GM18520 (cell line): ENCODE results near the gene BRAT1.

Experiments used
- ATAC-seq: cut with Tn5 transposase; IDR thresholded peaks from one replicate; pipeline ENCODE4 v1.9.1; 2021; ENCODE audit not compliant: unreplicated experiment

Gene BRAT1

GRCh38 chr7:2585446-2585845 is 30.1 kb upstream of the BRAT1 start:
- no peak for ATAC-seq

GRCh38 chr7:2583798-2584580 is 28.7 kb upstream of the BRAT1 start:
- no peak for ATAC-seq

DNA sequence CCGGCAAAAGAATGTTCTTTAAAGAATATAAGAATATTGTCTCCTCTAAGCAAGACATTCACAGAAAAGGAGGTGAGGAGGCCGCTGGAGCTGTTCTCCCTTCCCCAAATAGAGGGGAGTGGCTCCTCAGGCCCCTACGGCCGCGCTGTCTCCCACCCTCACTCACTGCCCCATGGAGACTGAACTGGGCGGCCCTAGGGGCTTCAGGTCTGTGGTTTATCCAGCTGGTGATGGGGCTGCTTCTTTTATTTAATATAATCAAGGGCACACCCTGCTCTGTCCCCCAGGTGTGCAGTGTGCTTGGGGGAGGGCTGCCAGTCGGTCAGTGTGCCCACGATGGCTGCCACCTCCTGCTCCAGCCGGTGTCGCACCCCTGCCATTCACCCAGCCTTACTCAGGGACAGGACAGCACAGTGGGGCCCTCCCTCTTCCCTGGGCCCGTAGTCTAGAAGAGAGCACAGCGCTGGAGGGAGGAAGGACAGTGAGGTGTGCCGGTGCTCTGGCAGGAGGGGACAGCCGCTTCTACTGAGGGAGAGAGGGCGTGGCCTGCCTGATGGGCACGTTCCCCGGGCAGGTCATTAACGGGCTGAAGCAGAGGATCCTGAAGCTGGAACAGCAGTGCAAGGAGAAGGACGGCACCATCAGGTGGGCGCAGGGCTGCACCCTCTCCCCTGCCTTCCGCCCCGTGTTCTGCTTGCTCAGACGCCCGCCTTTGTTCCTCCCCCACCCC is 26.8 kb upstream of the BRAT1 start:
- ATAC-seq: no peak

GRCh38 chr7:2580636-2581035 is 25.3 kb upstream of the BRAT1 start:
- no peak for ATAC-seq

- ATAC-seq: no peak
Observed at GRCh38 chr7:2577914-2578680, 22.8 kb upstream of the BRAT1 start.

- no peak for ATAC-seq
Observed at GRCh38 chr7:2576742-2577491, 21.6 kb upstream of the BRAT1 start.

DNA sequence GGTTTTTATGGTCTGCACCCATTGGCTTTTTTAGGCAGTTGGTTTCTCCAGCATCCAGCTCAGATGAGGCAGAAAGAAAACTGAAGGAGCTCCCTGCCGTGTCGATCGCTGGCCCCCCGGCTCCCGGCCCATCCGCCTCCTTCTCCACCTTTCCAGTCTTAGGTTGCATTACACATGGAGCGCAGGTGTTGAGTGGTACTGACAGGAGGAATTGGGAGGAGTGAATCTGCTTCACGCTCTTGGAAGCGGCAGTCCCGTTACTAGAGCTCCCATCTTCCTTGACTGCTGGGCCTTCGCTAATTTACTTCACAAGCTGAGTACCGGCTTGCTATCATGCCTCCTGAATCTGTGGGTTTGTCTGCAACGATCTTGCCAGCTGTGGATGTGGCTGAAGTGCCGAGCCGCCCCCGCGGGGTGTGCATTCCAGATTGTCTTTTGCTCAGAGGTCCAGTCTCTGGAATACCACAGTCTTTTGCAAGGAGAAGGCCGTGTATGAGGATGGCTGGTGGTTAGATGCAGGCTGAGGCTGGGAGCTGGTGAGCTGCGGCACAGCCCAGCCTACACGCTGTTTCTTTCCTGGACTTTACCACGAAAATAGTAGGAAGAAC is 20.5 kb upstream of the BRAT1 start:
- no peak for ATAC-seq

DNA sequence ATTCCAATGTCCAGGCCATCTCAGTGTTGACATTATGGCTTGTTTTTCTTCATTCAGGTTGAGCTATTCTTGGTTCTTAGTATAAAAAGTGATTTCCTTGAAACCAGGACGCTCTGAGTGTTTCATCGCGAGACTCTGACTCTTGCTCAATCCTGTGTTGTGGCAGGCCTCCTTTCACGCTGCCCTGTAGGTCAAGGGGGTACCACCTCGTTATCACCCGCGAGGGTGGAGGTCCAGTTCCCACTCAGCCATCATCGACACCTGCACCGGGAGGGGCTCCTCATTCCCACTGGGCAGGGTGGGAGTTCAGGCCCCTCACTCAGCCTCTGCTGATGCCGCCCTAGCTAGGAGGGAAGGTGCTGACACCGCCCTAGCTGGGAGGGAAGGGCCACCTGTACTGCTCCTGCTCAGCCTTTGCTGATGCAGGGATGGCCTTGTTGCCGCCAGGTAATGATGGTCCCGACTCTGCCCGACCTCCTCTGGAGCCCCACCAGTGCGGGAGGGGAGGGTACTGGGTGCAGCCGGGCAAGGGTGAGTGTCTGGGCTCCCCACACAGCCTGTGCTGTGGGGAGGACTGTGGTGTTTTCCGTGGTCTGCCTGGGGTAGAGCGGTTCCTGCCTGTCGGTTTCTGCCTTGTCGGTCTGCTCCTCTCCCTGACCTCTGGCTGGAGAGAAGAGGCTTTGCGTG is 19.9 kb upstream of the BRAT1 start:
- no peak for ATAC-seq

GRCh38 chr7:2573761-2574160 is 18.4 kb upstream of the BRAT1 start:
- no peak for ATAC-seq

GRCh38 chr7:2572101-2572842 is 16.9 kb upstream of the BRAT1 start:
- ATAC-seq: no peak

DNA sequence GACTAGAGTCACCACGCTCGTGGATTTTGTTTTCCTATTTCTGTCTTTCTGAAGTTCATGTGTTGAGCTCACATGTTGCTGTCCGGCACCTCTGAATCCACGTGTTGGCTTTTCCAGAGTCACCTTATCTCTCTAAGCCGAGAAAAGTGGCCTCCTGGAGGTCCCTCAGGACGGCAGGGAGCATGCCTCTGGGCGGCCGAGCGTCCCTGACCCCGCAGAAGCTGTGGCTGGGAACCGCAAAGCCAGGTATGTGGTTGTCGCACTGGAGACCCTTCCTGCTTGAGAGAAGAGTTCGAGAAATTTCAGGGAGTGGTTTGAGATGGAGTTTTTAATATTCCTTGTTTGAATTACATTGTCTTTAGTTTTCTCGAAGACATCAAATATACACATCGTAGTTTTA is 16.1 kb upstream of the BRAT1 start:
- no peak for ATAC-seq

DNA sequence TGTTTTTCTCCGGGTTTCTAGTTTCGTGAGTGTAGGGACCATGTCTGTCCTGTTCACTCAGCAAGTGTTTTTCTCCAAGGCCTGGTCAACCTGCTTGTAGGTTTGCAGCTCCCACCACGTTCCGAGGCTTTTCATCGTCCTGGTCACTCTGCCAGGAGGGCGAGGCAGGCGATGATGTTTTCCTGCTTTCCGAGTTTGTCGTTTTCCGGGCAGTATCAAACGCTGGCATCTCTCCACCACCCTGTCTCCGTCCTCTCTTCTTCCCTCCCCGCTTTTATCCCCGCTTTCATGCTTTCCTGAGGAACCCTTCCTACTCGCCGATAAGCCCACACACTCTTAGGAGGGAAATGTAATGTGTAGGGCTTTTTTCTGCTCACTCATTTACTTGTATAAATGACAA is 14.7 kb upstream of the BRAT1 start:
- ATAC-seq: no peak

DNA sequence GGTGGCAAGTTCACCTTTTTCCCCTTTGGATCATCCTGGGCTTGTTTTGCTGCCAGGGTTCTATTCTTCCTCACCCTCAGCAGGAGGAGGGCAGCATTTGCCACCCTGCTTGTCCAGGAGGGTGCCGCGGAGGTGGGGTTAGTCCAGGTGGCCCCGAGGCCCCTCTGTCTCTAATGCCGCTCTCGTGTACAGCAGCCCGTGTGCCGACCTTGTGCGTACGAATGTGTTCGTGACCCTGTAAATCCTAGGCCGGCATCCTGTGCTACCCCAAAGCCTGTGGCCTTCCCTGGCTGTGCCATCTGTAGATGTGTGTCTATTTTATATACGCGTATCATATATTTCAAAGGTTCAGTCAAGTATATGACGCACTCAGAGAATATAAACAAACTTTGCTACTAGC is 14.1 kb upstream of the BRAT1 start:
- no peak for ATAC-seq

GRCh38 chr7:2568521-2569223 is 13.3 kb upstream of the BRAT1 start:
- ATAC-seq: no peak

DNA sequence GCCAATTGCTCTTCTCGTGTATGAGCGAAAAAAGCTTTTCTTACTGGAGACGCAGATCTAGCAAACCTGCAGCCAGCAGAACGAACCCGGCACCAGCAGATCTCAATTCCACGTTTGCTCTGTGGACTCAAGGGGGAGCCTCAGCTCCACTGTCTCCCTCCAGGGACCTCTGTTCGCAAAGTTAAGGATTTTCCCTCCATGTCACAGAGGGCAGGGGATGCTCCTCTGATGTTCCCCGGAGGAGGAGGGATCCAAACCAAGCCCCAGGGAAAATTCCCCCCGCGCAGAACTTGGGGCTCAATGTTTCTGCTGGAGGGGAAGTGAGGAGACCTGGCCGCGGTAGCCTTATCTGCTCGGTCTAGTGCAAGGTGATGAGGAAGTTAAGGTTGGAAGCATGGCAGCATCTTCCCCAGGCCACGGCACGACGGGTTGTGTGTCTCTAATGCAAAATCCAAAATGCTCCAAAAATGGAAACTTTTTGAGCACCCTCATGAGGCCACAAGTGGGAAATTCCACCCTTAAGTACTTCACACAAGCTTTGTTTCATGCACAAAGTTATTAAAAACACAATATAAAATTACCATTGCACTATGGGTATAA is 12.5 kb upstream of the BRAT1 start:
- ATAC-seq: no peak

- no peak for ATAC-seq
Observed at GRCh38 chr7:2566890-2567678, 11.8 kb upstream of the BRAT1 start.

DNA sequence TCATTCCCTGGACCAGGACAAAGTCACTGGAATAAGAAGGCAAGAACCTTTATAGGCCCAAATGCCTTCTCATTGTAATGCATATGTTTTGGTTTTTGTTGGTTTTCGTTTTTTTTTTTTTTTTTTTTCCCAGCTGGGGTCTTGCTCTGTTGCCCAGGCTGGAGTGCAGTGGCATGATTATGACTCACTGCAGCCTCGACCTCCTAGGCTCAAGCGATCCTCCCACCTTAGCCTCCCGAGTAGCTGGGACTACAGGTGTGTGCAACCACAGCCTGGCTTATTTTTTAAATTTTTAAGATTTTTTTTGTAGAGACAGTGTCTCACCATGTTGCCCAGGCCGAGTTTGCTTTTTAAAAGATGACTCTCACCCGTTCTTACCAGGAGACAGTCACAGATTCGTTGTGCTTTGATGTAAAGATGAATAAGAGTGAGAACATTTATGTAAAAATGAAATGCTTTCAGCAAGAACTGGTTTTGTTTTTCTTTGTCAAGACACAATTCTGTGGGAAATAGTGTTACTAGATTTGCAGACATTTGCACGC is 11.1 kb upstream of the BRAT1 start:
- no peak for ATAC-seq
